ENCODE results near the gene GUSB.

DNA sequence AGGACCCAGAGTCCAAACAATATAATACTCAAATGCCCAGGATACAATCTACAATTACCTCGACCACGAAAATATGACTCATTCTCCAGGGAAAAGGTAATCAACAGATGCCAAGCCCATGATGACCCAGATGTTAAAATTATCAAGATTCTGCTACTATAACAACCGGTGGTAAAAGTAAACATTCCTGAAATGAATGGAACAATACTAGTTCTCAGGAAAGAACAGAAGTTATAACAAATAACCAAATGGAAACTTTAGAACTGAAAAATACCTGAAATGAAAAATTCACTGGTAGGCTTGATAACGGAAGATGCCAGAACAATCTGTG, 34.1 kb upstream of the GUSB start:
- TF ChIP-seq, protein P1, sequence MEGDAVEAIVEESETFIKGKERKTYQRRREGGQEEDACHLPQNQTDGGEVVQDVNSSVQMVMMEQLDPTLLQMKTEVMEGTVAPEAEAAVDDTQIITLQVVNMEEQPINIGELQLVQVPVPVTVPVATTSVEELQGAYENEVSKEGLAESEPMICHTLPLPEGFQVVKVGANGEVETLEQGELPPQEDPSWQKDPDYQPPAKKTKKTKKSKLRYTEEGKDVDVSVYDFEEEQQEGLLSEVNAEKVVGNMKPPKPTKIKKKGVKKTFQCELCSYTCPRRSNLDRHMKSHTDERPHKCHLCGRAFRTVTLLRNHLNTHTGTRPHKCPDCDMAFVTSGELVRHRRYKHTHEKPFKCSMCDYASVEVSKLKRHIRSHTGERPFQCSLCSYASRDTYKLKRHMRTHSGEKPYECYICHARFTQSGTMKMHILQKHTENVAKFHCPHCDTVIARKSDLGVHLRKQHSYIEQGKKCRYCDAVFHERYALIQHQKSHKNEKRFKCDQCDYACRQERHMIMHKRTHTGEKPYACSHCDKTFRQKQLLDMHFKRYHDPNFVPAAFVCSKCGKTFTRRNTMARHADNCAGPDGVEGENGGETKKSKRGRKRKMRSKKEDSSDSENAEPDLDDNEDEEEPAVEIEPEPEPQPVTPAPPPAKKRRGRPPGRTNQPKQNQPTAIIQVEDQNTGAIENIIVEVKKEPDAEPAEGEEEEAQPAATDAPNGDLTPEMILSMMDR (IDR thresholded peaks at IDR 0.05) = no peak
- TF ChIP-seq POLR2AphosphoS5 (IDR thresholded peaks at IDR 0.05) = no peak

Measured in upper lobe of left lung (tissue), 4 donors.